Body of pancreas (tissue), 4 donors: Measurements from ENCODE around the gene SPTB.

Experiments
- POLR2A ChIP-seq, 3 donors: fragments of 450-650 bp; IDR thresholded peaks; one replicate each; pipeline ENCODE4 v1.6.1; 2016; ENCODE audit warnings: antibody characterized with exemption in 3 of 3, mild to moderate bottlenecking in 2 of 3
- TF ChIP-seq, protein P1 (sequence below), 7 experiments: fragments of 450-650 bp in 4 of 7; fragments of 200-600 bp in 3 of 7; sonication (generic) in 3 of 7; IDR thresholded peaks; one replicate each; pipeline ENCODE4 v1.5.1; 2016 to 2019; ENCODE audit warnings: antibody characterized with exemption in 7 of 7

DNA sequence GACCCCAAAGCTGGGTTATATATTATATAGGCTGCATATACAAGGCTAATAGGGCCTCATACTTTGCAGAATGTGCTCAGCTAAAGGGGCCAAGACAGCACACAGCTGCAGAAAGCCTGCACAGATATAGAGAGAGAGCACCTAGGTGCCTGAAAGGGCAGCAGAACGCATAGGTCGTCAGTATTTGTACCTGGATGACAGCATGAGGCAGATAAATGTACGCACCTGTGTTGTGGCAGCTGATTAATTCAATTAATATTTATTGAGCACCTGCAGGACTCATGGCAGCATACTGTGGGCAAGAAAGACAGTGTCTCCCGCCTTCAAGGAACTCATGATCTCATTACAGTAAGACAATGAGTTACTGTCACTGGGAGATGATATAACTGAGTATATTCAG, 33.4 kb downstream of the SPTB start:
- TF ChIP-seq POLR2A (IDR thresholded peaks at IDR 0.05), result no peak
- TF ChIP-seq, protein P1, sequence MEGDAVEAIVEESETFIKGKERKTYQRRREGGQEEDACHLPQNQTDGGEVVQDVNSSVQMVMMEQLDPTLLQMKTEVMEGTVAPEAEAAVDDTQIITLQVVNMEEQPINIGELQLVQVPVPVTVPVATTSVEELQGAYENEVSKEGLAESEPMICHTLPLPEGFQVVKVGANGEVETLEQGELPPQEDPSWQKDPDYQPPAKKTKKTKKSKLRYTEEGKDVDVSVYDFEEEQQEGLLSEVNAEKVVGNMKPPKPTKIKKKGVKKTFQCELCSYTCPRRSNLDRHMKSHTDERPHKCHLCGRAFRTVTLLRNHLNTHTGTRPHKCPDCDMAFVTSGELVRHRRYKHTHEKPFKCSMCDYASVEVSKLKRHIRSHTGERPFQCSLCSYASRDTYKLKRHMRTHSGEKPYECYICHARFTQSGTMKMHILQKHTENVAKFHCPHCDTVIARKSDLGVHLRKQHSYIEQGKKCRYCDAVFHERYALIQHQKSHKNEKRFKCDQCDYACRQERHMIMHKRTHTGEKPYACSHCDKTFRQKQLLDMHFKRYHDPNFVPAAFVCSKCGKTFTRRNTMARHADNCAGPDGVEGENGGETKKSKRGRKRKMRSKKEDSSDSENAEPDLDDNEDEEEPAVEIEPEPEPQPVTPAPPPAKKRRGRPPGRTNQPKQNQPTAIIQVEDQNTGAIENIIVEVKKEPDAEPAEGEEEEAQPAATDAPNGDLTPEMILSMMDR (IDR thresholded peaks at IDR 0.05), result no peak
